ENCODE measurements around the gene CSN3.
"Not testable (repeated sequence)": the region's sequence is repeated elsewhere in the genome, so short reads cannot be mapped to it uniquely, and the experiment has no call there.

CSN3 gene

GRCh38 chr4:70242297-70242696 is at the start of gene CSN3:
CSN3 (plus strand) TSS chr4:70242597; CDS start chr4:70244820, 2,223 bp downstream.
- not testable (repeated sequence) for DNase-seq (ENCODE audit: low read depth in 2 of 2)

- no peak for DNase-seq (ENCODE audit: low read depth in 2 of 2)
Observed at GRCh38 chr4:70192895-70193294, 49.5 kb upstream of the CSN3 start.

- DNase-seq (ENCODE audit: low read depth in 2 of 2): no peak
Observed at GRCh38 chr4:70195425-70195824, 47.0 kb upstream of the CSN3 start, which contains the start of gene ODAM. ODAM (plus strand) TSS chr4:70195725; CDS start chr4:70196544, 819 bp downstream.

GRCh38 chr4:70196857-70197256 is 45.5 kb upstream of the CSN3 start:
- no peak for DNase-seq (ENCODE audit: low read depth in 2 of 2)

GRCh38 chr4:70197842-70198241 is 44.6 kb upstream of the CSN3 start:
- DNase-seq (ENCODE audit: low read depth in 2 of 2): no peak

GRCh38 chr4:70203601-70204000 is 38.8 kb upstream of the CSN3 start:
- DNase-seq (ENCODE audit: low read depth in 2 of 2): no peak

- not testable (repeated sequence) for DNase-seq (ENCODE audit: low read depth in 2 of 2)
Observed at GRCh38 chr4:70212752-70213151, 29.6 kb upstream of the CSN3 start.

- DNase-seq (ENCODE audit: low read depth in 2 of 2): not testable (repeated sequence)
Observed at GRCh38 chr4:70216109-70216508, 26.3 kb upstream of the CSN3 start.

- DNase-seq (ENCODE audit: low read depth in 2 of 2): not testable (repeated sequence)
Observed at GRCh38 chr4:70216550-70216949, 25.8 kb upstream of the CSN3 start.

- not testable (repeated sequence) for DNase-seq (ENCODE audit: low read depth in 2 of 2)
Observed at GRCh38 chr4:70221389-70221788, 21.0 kb upstream of the CSN3 start.

GRCh38 chr4:70221818-70222217 is 20.6 kb upstream of the CSN3 start:
- not testable (repeated sequence) for DNase-seq (ENCODE audit: low read depth in 2 of 2)

GRCh38 chr4:70225824-70226223 is 16.6 kb upstream of the CSN3 start, which contains the start of gene FDCSP:
FDCSP (plus strand) TSS chr4:70226124; CDS start chr4:70231195, 5,071 bp downstream.
- no peak for DNase-seq (ENCODE audit: low read depth in 2 of 2)

GRCh38 chr4:70236125-70236524 is 6.3 kb upstream of the CSN3 start:
- no peak for DNase-seq (ENCODE audit: low read depth in 2 of 2)

- no peak for DNase-seq (ENCODE audit: low read depth in 2 of 2)
Observed at GRCh38 chr4:70239131-70239883, 3.1 kb upstream of the CSN3 start.

- no peak for DNase-seq (ENCODE audit: low read depth in 2 of 2)
Observed at GRCh38 chr4:70239884-70240591, 2.4 kb upstream of the CSN3 start.

GRCh38 chr4:70243091-70243490 is 694 bp downstream of the CSN3 start:
- DNase-seq (ENCODE audit: low read depth in 2 of 2): no peak

GRCh38 chr4:70251250-70251944 is 9.0 kb downstream of the CSN3 start:
- DNase-seq (ENCODE audit: low read depth in 2 of 2): no peak

GRCh38 chr4:70251945-70252277 is 9.5 kb downstream of the CSN3 start:
- no peak for DNase-seq (ENCODE audit: low read depth in 2 of 2)

GRCh38 chr4:70269674-70270073 is 27.3 kb downstream of the CSN3 start:
- DNase-seq (ENCODE audit: low read depth in 2 of 2): no peak

GRCh38 chr4:70277121-70277520 is 34.7 kb downstream of the CSN3 start:
- no peak for DNase-seq (ENCODE audit: low read depth in 2 of 2)

GRCh38 chr4:70280567-70280966 is 38.2 kb downstream of the CSN3 start:
- no peak for DNase-seq (ENCODE audit: low read depth in 2 of 2)

GRCh38 chr4:70288651-70289050 is 46.3 kb downstream of the CSN3 start:
- no peak for DNase-seq (ENCODE audit: low read depth in 2 of 2)

Measured in fibroblast of skin of left biceps (primary cell).